ENCODE measurements around the gene PKP4.

The PKP4 gene

GRCh38 chr2:158722266-158723105 lies 265.7 kb downstream of the PKP4 start:
- H3K27ac ChIP-seq (ENCODE audit: poor library complexity, severe bottlenecking): no peak overlapping the region
- no peak overlapping the region for H3K4me3 ChIP-seq (ENCODE audit: severe bottlenecking)
- no peak for TF ChIP-seq CTCF (IDR thresholded peaks at IDR 0.05; ENCODE audit: poor library complexity, severe bottlenecking)
- no peaks in the 10 kb centered on the region for H3K9me3 ChIP-seq (ENCODE audit: severe bottlenecking)
- H3K36me3 ChIP-seq (ENCODE audit: low read depth): no peaks in the 10 kb centered on the region
- ATAC-seq (ENCODE audit: low read depth): no peak
- no peaks in the 10 kb centered on the region for H3K27me3 ChIP-seq (ENCODE audit: insufficient read depth, poor library complexity, severe bottlenecking)
- peaks cover 19% of the 10 kb centered on the region for H3K4me1 ChIP-seq (ENCODE audit: insufficient read depth, poor library complexity, severe bottlenecking)
- DNase-seq (ENCODE audit: low spot score): no peak

GRCh38 chr2:158723181-158723838 lies 266.6 kb downstream of the PKP4 start:
- no peak for TF ChIP-seq CTCF (IDR thresholded peaks at IDR 0.05; ENCODE audit: poor library complexity, severe bottlenecking)
- no peak overlapping the region for H3K27ac ChIP-seq (ENCODE audit: poor library complexity, severe bottlenecking)
- H3K4me3 ChIP-seq (ENCODE audit: severe bottlenecking): no peak overlapping the region
- ATAC-seq (ENCODE audit: low read depth): no peak
- DNase-seq (ENCODE audit: low spot score): no peak
- H3K36me3 ChIP-seq (ENCODE audit: low read depth): no peaks in the 10 kb centered on the region
- H3K4me1 ChIP-seq (ENCODE audit: insufficient read depth, poor library complexity, severe bottlenecking): peaks cover 19% of the 10 kb centered on the region
- H3K27me3 ChIP-seq (ENCODE audit: insufficient read depth, poor library complexity, severe bottlenecking): no peaks in the 10 kb centered on the region
- H3K9me3 ChIP-seq (ENCODE audit: severe bottlenecking): no peaks in the 10 kb centered on the region

GRCh38 chr2:158723921-158724802 lies 267.4 kb downstream of the PKP4 start:
- Histone ChIP-seq H3K9me3 (ENCODE audit: severe bottlenecking) (no peaks in the 10 kb centered on the region), H3K27ac (ENCODE audit: poor library complexity, severe bottlenecking) (no peak overlapping the region), H3K4me3 (ENCODE audit: severe bottlenecking) (no peak overlapping the region), H3K36me3 (ENCODE audit: low read depth) (no peaks in the 10 kb centered on the region), H3K27me3 (ENCODE audit: insufficient read depth, poor library complexity, severe bottlenecking) (no peaks in the 10 kb centered on the region), H3K4me1 (ENCODE audit: insufficient read depth, poor library complexity, severe bottlenecking) (peaks cover 19% of the 10 kb centered on the region)
- no peak for DNase-seq (ENCODE audit: low spot score)
- peak; percentile 30; the same call in 2 of the 3 replicates for ATAC-seq (ENCODE audit: low read depth)
- no peak for TF ChIP-seq CTCF (IDR thresholded peaks at IDR 0.05; ENCODE audit: poor library complexity, severe bottlenecking)

GRCh38 chr2:158724803-158725381 lies 268.1 kb downstream of the PKP4 start:
- no peaks in the 10 kb centered on the region for H3K27me3 ChIP-seq (ENCODE audit: insufficient read depth, poor library complexity, severe bottlenecking)
- H3K4me1 ChIP-seq (ENCODE audit: insufficient read depth, poor library complexity, severe bottlenecking): peaks cover 19% of the 10 kb centered on the region
- H3K9me3 ChIP-seq (ENCODE audit: severe bottlenecking): no peaks in the 10 kb centered on the region
- no peak overlapping the region for H3K4me3 ChIP-seq (ENCODE audit: severe bottlenecking)
- no peaks in the 10 kb centered on the region for H3K36me3 ChIP-seq (ENCODE audit: low read depth)
- DNase-seq (ENCODE audit: low spot score) (no peak), ATAC-seq (ENCODE audit: low read depth) (peak; percentile 74)
- no peak overlapping the region for H3K27ac ChIP-seq (ENCODE audit: poor library complexity, severe bottlenecking)
- no peak for TF ChIP-seq CTCF (IDR thresholded peaks at IDR 0.05; ENCODE audit: poor library complexity, severe bottlenecking)

Data from RWPE2 (cell line).